ENCODE measurements around the gene SMPD1.
A peak's percentile ranks its signal among the peaks of the same experiment; 100 is the strongest.

SMPD1 gene

DNA sequence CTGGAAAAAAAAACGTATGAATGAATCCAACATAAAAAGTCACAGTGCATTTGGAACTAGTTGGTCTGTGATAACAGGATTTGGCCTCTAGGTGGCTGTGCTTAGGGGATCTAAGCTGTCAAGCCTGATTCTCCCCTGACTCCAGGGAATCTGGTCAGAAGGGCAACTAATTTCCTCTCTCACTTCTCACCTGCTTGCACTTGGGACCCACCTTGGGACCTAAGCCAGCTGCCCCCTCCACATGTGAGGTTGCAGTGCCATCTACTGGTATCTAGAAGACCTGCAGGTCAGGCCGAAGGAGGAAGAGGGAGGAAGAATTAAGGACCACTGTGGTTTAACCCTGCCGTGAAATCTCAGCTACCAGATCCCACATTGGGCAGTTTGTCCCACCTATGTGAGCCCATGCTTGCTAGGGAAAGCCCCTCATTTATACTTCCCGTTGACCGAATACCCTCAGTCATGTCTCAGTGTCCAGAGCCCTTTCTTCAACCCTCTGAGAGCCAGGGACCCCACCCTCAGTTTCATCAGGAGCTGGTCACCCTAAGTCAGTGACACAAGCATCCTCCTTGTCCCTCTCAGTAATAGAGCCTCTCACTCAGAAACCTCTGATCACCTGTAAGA is 36.8 kb upstream of the SMPD1 start:
- in situ Hi-C loops (cut with HindIII; ENCODE audit: low pct_ligation_motif_present, low sequenced_read_pairs) = no loop called here
- Histone ChIP-seq H3K27me3 (replicated peaks) (no peaks in the 10 kb centered on the region), H3K4me3 (ENCODE audit: low read depth, low read length) (no peak overlapping the region), H3K27ac (no peak overlapping the region), H3K36me3 (replicated peaks) (no peaks in the 10 kb centered on the region)
- TF ChIP-seq CTCF (IDR thresholded peaks at IDR 0.05; ENCODE audit: low read depth, low read length, missing control alignments) = peak; percentile 96
- DNase-seq = peak; percentile 20

- H3K4me3 ChIP-seq (ENCODE audit: low read depth, low read length) = no peak overlapping the region
- no peak for TF ChIP-seq CTCF (IDR thresholded peaks at IDR 0.05; ENCODE audit: low read depth, low read length, missing control alignments)
- H3K27me3 ChIP-seq (replicated peaks) = no peaks in the 10 kb centered on the region
- no peaks in the 10 kb centered on the region for H3K36me3 ChIP-seq (replicated peaks)
- no peak overlapping the region for H3K27ac ChIP-seq
- DNase-seq = no peak
- in situ Hi-C loops (cut with HindIII; ENCODE audit: low pct_ligation_motif_present, low sequenced_read_pairs) = no loop called here
These were observed 35.4 kb upstream of the SMPD1 start for GRCh38 chr11:6354651-6355485.

DNA sequence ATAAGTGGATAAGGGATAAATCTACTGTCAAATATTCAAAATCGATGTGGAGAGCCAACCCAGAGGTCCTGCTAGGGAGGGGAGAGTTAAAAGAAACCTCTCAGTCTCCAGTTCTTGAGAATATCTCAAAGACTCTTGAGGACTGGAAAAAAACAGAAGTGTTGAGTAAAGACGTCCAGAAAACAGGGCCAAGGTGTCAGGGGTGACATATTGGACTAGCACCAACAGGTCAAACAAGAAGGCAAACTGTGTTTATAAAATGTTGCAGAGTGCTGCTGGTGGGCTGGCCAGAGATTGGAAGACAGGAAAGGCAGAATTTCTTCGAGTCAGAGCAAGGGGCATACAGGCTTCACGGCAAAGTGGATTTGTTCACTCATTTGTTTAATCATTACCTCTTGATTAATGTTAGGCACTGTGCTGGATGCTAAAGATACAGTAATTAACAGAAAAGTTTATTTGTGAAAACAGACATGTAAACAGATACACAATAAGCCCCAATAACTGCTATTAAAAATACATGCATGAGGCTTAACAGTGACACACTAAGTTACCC is 33.7 kb upstream of the SMPD1 start:
- Histone ChIP-seq H3K4me3 (ENCODE audit: low read depth, low read length) (no peak overlapping the region), H3K36me3 (replicated peaks) (no peaks in the 10 kb centered on the region), H3K27me3 (replicated peaks) (no peaks in the 10 kb centered on the region), H3K27ac (no peak overlapping the region)
- in situ Hi-C loops (cut with HindIII; ENCODE audit: low pct_ligation_motif_present, low sequenced_read_pairs) = no loop called here
- TF ChIP-seq CTCF (IDR thresholded peaks at IDR 0.05; ENCODE audit: low read depth, low read length, missing control alignments) = no peak
- no peak for DNase-seq

- in situ Hi-C loops (cut with HindIII; ENCODE audit: low pct_ligation_motif_present, low sequenced_read_pairs) = no loop called here
- no peaks in the 10 kb centered on the region for H3K27me3 ChIP-seq (replicated peaks)
- no peak overlapping the region for H3K4me3 ChIP-seq (ENCODE audit: low read depth, low read length)
- H3K36me3 ChIP-seq (replicated peaks) = no peaks in the 10 kb centered on the region
- no peak for TF ChIP-seq CTCF (IDR thresholded peaks at IDR 0.05; ENCODE audit: low read depth, low read length, missing control alignments)
- H3K27ac ChIP-seq = peak overlapping the region; percentile 0
- peak; percentile 92 for DNase-seq
These were observed 33.1 kb upstream of the SMPD1 start for GRCh38 chr11:6357222-6357621.

DNA sequence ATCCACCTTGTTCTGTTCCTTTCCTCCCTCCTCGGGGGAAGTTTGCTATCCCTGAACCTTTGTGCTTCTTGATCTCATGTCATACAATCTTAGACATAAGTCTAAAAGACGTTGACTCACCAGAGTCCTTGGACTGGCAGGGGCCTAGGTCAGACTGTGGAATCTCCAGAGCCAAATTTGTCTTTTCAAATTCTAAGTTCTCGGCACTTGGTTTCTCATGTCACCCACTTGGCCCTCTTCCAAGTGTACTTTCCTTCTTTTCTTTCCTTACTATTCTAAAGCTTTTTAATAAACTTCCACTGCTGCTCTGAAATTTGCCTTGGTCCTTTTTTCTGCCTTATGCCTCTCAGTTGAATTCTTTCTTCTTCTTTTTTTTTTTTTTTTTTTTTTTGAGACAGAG is 30.1 kb upstream of the SMPD1 start:
- no peaks in the 10 kb centered on the region for H3K36me3 ChIP-seq (replicated peaks)
- no peak for DNase-seq
- in situ Hi-C loops (cut with HindIII; ENCODE audit: low pct_ligation_motif_present, low sequenced_read_pairs) = no loop called here
- no peak overlapping the region for H3K4me3 ChIP-seq (ENCODE audit: low read depth, low read length)
- H3K27me3 ChIP-seq (replicated peaks) = no peaks in the 10 kb centered on the region
- no peak overlapping the region for H3K27ac ChIP-seq
- no peak for TF ChIP-seq CTCF (IDR thresholded peaks at IDR 0.05; ENCODE audit: low read depth, low read length, missing control alignments)
